HG02678 (cell line): ENCODE measurements around the gene PRTN3.

Experiments used
- ATAC-seq: cut with Tn5 transposase; IDR thresholded peaks from one replicate; pipeline ENCODE4 v1.9.1; 2021; ENCODE audit warnings: mild to moderate bottlenecking, moderate library complexity; ENCODE audit not compliant: unreplicated experiment

Gene PRTN3

GRCh38 chr19:840519-841206 is at the start of gene PRTN3:
PRTN3 (plus strand) TSS chr19:840999; CDS start chr19:841009, 10 bp downstream.
- no peak for ATAC-seq

- ATAC-seq, result no peak
Measured at GRCh38 chr19:791007-791566, 49.7 kb upstream of the PRTN3 start.

GRCh38 chr19:791567-792305 is 49.1 kb upstream of the PRTN3 start:
- no peak for ATAC-seq

GRCh38 chr19:792306-792885 is 48.4 kb upstream of the PRTN3 start:
- no peak for ATAC-seq

GRCh38 chr19:793806-794205 is 47.0 kb upstream of the PRTN3 start:
- no peak for ATAC-seq

- no peak for ATAC-seq
Measured at GRCh38 chr19:795073-795611, 45.7 kb upstream of the PRTN3 start.

- ATAC-seq, result no peak
Measured at GRCh38 chr19:795691-796581, 44.9 kb upstream of the PRTN3 start.

- ATAC-seq, result peak; percentile 80
Measured at GRCh38 chr19:796692-797527, 43.9 kb upstream of the PRTN3 start, which contains the start of gene PTBP1. PTBP1 (plus strand) TSS chr19:797452; CDS start chr19:797498, 46 bp downstream.

- ATAC-seq, result peak; percentile 44
Measured at GRCh38 chr19:797528-798414, 43.0 kb upstream of the PRTN3 start.

- no peak for ATAC-seq
Measured at GRCh38 chr19:798415-799075, 42.3 kb upstream of the PRTN3 start.

- no peak for ATAC-seq
Measured at GRCh38 chr19:799076-799881, 41.5 kb upstream of the PRTN3 start.

- ATAC-seq, result no peak
Measured at GRCh38 chr19:800360-801029, 40.3 kb upstream of the PRTN3 start.

GRCh38 chr19:801030-801860 is 39.6 kb upstream of the PRTN3 start:
- no peak for ATAC-seq

- ATAC-seq, result no peak
Measured at GRCh38 chr19:801861-802497, 38.8 kb upstream of the PRTN3 start.

GRCh38 chr19:802498-803098 is 38.2 kb upstream of the PRTN3 start:
- no peak for ATAC-seq
